Measurements from ENCODE around the gene SRP9. TPM values are rescaled to one million over a fixed set of nuclear protein-coding genes. Genes with fewer than 3 reads are reported as not detected.
A peak's percentile ranks its signal among the peaks of the same experiment; 100 is the strongest.

The SRP9 gene
- total RNA-seq, 1 experiment from 2014 or later: 282 TPM

DNA sequence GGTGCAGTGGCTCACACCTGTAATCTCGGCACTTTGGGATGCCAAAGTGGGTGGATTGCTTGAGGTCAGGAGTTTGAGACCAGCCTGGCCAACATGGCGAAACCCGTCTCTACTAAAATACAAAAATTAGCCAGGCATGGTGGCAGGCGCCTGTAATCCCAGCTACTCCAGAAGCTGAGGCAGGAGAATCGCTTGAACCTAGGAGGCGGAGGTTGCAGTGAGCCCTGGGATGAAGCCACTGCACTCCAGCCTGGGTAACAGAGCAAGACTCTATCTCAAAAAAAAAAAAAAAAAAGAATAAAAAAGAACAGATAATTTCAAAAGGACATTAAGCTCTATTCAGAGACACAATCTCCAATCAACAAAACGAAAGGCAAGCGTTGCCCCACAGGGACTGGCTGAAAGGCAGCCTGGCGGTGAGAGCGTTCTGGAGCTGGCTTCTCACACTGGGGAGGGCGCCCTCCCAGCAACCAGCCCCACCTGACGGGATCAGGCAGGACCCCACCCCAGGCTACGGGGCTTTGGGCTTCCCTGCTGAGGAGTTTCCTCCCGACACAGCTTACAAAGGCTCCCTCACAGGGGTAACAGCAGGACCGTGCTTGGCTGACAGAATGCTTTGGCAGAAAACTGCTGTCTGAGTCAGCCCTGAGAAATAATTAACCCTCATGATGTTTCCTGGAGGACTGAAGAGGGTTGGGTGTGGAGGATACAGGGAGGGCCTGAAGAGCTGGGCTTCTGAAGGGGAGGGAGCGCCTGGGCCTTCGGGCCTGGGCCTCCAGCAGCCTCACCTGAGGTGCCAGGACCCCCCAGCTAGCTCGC, 31.1 kb upstream of the SRP9 start:
- TF ChIP-seq, protein P1, sequence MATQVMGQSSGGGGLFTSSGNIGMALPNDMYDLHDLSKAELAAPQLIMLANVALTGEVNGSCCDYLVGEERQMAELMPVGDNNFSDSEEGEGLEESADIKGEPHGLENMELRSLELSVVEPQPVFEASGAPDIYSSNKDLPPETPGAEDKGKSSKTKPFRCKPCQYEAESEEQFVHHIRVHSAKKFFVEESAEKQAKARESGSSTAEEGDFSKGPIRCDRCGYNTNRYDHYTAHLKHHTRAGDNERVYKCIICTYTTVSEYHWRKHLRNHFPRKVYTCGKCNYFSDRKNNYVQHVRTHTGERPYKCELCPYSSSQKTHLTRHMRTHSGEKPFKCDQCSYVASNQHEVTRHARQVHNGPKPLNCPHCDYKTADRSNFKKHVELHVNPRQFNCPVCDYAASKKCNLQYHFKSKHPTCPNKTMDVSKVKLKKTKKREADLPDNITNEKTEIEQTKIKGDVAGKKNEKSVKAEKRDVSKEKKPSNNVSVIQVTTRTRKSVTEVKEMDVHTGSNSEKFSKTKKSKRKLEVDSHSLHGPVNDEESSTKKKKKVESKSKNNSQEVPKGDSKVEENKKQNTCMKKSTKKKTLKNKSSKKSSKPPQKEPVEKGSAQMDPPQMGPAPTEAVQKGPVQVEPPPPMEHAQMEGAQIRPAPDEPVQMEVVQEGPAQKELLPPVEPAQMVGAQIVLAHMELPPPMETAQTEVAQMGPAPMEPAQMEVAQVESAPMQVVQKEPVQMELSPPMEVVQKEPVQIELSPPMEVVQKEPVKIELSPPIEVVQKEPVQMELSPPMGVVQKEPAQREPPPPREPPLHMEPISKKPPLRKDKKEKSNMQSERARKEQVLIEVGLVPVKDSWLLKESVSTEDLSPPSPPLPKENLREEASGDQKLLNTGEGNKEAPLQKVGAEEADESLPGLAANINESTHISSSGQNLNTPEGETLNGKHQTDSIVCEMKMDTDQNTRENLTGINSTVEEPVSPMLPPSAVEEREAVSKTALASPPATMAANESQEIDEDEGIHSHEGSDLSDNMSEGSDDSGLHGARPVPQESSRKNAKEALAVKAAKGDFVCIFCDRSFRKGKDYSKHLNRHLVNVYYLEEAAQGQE (IDR thresholded peaks at IDR 0.05; ENCODE audit: insufficient read depth in 1 of 2, low read depth in 2 of 2, low read length in 1 of 2): no peak
- TF ChIP-seq SIN3A (IDR thresholded peaks at IDR 0.05; ENCODE audit: borderline replicate concordance, insufficient read depth, low read depth, low read length) (no peak), POLR2AphosphoS5 (IDR thresholded peaks at IDR 0.05; ENCODE audit: low read depth, low read length) (no peak)
- TF ChIP-seq, protein P2, sequence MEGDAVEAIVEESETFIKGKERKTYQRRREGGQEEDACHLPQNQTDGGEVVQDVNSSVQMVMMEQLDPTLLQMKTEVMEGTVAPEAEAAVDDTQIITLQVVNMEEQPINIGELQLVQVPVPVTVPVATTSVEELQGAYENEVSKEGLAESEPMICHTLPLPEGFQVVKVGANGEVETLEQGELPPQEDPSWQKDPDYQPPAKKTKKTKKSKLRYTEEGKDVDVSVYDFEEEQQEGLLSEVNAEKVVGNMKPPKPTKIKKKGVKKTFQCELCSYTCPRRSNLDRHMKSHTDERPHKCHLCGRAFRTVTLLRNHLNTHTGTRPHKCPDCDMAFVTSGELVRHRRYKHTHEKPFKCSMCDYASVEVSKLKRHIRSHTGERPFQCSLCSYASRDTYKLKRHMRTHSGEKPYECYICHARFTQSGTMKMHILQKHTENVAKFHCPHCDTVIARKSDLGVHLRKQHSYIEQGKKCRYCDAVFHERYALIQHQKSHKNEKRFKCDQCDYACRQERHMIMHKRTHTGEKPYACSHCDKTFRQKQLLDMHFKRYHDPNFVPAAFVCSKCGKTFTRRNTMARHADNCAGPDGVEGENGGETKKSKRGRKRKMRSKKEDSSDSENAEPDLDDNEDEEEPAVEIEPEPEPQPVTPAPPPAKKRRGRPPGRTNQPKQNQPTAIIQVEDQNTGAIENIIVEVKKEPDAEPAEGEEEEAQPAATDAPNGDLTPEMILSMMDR (IDR thresholded peaks at IDR 0.05): no peak
- H3K27ac ChIP-seq (ENCODE audit: low read length): peak overlapping the region; percentile 57
- no peaks in the 10 kb centered on the region for H3K9me3 ChIP-seq (ENCODE audit: control insufficient read depth, insufficient read depth, low read depth, low read length)
- DNase-seq (ENCODE audit: low read depth, low spot score) (peak; percentile 38), ATAC-seq (peak; percentile 94)
- no peaks in the 10 kb centered on the region for H3K36me3 ChIP-seq (ENCODE audit: control insufficient read depth, insufficient read depth, low read length)
- no peaks in the 10 kb centered on the region for H3K27me3 ChIP-seq (ENCODE audit: control insufficient read depth, insufficient read depth, low read length)
- ChIA-PET CTCF (no interaction called here), POLR2A (interaction anchor here (0.6 to 0.7 kb wide), 3 partner anchors 18 to 1317 kb away, joined by 3 to 10 read pairs (median 6); no protein-coding TSS in a partner anchor)
- no TSS peak for BruUV-seq (replicated peaks)
- H3K4me1 ChIP-seq (ENCODE audit: control insufficient read depth, insufficient read depth, low read length): no peaks in the 10 kb centered on the region
- in situ Hi-C loops (cut with HindIII; ENCODE audit: low pct_unique_long_range_greater_than_20kb, low sequenced_read_pairs): no loop called here
- H3K4me3 ChIP-seq (ENCODE audit: low read depth in 2 of 2, low read length in 2 of 2): peak overlapping the region; percentile 13 to 43
- intact Hi-C loops (cut with micrococcal nuclease; ENCODE audit: unreplicated experiment): no loop called here

- Histone ChIP-seq H3K4me3 (ENCODE audit: low read depth in 2 of 2, low read length in 2 of 2) (no peak overlapping the region), H3K4me1 (ENCODE audit: control insufficient read depth, insufficient read depth, low read length) (no peaks in the 10 kb centered on the region), H3K27ac (ENCODE audit: low read length) (no peak overlapping the region; the same call in none of the 2 replicates), H3K27me3 (ENCODE audit: control insufficient read depth, insufficient read depth, low read length) (no peaks in the 10 kb centered on the region), H3K36me3 (ENCODE audit: control insufficient read depth, insufficient read depth, low read length) (no peaks in the 10 kb centered on the region), H3K9me3 (ENCODE audit: control insufficient read depth, insufficient read depth, low read depth, low read length) (no peaks in the 10 kb centered on the region)
- CTCF ChIA-PET: no interaction called here
- intact Hi-C loops (cut with micrococcal nuclease; ENCODE audit: unreplicated experiment) (no loop called here), in situ Hi-C loops (cut with HindIII; ENCODE audit: low pct_unique_long_range_greater_than_20kb, low sequenced_read_pairs) (no loop called here)
- DNase-seq (ENCODE audit: low read depth, low spot score): no peak
- POLR2A ChIA-PET: interaction anchor here (0.6 kb wide), 2 partner anchors 20 to 23 kb away, joined by 3 to 6 read pairs; no protein-coding TSS in a partner anchor
- no peak for ATAC-seq
- BruUV-seq (replicated peaks): no TSS peak
- TF ChIP-seq, protein P2 (IDR thresholded peaks at IDR 0.05): no peak
- no peak for TF ChIP-seq POLR2AphosphoS5 (IDR thresholded peaks at IDR 0.05; ENCODE audit: low read depth, low read length)
- no peak for TF ChIP-seq TCF7L2 (IDR thresholded peaks at IDR 0.05; ENCODE audit: low read depth, low read length)
- no peak for TF ChIP-seq SIN3A (IDR thresholded peaks at IDR 0.05; ENCODE audit: borderline replicate concordance, insufficient read depth, low read depth, low read length)
- TF ChIP-seq, protein P1 (IDR thresholded peaks at IDR 0.05; ENCODE audit: insufficient read depth in 1 of 2, low read depth in 2 of 2, low read length in 1 of 2): no peak
Observed at GRCh38 chr1:225747566-225747965, 30.1 kb upstream of the SRP9 start.

Data from Panc1 (cell line).